Kidney tubule cell (primary cell): Measurements from ENCODE around the gene UNCX.
"Not testable (repeated sequence)": the region's sequence is repeated elsewhere in the genome, so short reads cannot be mapped to it uniquely, and the experiment has no call there.

Experiments used
- DNase-seq: peaks from one replicate; pipeline ENCODE4 v3.0.0-alpha.2; 2018; ENCODE audit warnings: low spot score

UNCX gene

DNA sequence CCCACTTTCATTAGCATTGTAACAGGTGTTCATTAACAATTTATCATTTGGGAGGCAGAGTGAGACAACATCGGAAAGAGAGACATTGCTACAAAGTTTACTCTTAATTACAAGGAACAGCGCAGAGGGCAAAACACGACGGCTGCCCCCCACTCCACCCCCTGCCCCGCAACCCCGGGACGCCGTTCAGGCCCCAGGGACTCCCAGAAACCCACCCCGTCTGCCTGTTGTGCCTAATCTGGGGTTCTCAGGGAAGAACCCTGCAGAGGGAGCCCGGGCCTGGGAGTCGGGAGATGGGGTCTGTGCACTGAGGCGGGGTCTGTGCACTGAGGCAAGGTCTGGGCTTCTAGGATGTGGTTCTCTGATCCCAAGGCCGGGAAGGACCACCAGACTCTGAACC, 25.2 kb downstream of the UNCX start:
- no peak for DNase-seq

DNA sequence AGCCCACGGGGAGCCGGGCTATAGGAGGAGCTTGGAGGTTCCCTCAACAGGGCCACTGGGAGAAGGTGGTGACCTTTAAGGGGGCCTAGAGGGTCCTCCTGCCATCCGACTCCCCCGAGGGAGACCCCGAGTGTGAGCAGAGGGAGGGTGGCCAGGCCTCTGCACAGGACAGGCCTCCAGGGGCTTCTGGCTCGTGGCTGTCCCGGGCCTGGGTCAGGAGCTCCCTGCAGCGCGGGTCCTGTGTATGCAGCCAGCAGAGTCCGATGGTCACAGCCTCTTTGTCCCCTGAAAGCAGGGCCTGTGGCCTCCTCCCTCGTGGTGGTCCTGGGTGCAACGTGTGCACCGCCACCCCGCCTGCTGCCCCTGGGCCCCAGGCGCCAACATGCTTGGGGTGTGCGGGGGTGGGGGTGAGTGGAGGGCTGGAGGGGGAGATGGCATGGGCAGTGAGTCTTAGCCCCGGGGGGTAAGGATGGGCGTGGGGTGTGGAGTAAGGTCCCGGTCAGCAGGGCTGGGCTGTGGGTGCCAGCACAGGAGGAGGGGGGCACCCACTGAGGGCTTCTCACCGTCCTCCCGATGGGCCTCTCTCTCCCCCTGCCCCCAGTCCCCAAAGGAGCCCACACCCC, 27.1 kb downstream of the UNCX start:
- no peak for DNase-seq

DNA sequence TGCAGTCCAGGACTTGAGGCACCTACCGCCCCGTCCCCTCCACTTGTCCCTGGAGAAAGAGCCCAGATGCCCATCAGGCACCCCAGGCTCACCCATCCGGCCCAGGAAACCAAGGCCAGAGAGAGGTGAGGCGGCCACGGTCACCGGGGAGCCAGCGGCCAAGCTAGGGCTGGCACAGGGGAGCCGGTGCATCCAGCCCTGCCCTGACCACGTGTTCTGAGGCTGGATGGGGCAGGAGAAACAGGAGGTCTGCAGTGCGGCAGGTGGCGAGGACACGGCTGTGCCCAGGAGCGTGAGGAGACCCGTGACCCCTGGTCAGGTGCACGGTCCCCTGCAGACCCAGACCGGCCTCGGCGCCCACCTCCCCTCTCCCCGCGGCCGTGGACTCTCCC, 27.6 kb downstream of the UNCX start:
- no peak for DNase-seq

DNA sequence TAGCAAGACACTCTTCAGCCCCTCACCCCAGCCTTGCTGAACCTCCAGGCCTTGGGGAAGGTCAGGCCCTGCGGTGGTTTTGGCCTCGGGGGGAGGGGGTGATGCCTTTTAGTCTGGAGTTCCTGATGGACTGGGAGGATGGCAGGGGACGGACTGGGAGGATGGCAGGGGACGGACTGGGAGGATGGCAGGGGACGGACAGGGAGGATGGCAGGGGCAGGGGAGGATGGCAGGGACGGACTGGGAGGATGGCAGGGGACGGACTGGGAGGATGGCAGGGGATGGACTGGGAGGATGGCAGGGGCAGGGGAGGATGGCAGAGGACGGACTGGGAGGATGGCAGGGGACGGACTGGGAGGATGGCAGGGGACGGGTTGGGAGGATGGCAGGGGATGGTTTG, 28.4 kb downstream of the UNCX start:
- not testable (repeated sequence) for DNase-seq

DNA sequence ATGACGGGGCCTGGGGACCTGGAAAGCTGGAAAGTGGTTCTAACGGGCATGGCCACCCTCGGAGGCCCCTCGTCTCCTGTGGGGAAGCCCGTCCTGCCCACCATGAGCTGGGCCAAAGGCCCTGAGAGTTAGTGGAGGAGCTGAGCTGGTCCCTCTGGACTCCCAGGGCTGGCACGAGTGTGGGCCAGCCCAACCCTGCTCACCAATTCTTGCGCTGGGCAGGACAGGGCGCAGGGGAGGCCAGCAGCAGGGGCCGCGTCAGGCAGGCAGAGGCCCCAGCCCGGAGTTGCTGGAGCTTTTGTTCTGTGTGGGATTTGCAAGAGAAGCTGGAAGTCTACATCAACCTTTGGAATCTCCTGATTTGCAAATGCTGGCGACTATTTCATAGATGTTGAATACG, 29.8 kb downstream of the UNCX start:
- DNase-seq = no peak

DNA sequence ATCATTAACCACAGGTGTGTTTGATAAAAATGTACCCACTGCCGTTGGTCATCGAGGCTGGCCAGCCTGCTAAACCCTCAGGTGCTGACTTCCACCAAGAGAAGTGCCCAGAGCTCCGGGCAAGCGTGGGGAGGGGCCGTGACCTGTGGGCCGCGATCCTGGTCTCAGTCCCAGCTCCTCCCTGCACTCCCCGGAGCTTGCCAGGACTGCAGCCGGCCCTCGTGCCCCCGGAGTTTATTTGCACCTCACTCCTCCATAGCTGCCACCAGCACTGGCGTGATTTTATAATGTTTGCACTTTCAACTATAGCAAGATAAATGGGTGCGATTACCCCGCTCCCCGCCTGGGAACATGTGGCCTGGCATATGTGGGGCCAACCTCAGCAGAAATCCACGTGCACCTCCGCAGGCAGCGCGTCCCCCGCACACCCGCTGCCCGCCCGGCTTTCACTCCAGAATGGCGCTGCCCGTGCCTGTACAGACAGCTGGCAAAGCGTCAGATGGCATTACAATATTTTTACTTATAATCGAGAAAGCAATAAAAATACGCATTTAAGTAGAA, 30.8 kb downstream of the UNCX start:
- no peak for DNase-seq

DNA sequence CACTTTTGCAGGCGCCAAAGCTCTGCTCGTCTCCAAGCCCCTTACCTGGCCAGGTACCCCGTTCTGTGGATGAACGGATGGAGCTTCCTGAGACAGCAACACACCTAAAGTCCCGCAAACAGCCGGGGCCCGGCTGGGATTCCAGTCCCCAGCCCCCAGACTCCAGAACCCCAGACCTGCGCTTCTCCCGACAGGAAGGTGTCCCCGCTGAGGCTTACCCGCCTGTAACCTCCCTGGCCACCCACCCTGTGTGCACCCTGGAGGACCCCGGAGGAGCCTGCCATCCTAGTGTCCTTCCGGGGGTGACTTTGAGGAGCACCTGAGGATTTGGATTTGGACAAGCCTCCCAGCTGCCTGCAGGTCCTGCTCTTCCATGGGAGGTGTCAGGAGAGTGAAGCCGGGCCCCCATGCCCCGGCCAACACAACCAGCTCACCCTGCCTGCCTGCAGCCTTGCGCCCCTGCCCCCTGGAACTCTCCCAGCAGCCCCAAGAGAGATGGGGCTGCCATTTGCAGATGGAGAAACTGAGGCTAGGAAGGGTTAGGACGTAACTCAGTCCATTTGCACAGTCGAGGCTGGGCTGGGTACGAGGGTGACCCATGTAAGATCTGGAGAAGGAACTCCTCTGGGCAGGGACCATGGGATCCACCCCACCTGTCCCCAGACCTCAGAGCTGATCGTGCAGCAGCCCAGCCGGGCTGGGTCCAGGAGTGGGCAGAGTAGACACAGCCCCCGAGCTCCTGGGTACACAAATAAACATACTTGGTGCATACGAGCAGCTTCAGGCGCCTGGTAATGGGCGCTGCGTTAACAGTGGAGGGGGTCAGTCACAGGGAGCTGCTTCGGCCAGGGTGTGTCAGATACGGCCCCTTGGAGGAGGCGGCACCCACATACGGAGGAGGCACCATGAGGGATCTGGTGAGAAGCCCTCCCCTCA, 31.9 kb downstream of the UNCX start:
- no peak for DNase-seq

DNA sequence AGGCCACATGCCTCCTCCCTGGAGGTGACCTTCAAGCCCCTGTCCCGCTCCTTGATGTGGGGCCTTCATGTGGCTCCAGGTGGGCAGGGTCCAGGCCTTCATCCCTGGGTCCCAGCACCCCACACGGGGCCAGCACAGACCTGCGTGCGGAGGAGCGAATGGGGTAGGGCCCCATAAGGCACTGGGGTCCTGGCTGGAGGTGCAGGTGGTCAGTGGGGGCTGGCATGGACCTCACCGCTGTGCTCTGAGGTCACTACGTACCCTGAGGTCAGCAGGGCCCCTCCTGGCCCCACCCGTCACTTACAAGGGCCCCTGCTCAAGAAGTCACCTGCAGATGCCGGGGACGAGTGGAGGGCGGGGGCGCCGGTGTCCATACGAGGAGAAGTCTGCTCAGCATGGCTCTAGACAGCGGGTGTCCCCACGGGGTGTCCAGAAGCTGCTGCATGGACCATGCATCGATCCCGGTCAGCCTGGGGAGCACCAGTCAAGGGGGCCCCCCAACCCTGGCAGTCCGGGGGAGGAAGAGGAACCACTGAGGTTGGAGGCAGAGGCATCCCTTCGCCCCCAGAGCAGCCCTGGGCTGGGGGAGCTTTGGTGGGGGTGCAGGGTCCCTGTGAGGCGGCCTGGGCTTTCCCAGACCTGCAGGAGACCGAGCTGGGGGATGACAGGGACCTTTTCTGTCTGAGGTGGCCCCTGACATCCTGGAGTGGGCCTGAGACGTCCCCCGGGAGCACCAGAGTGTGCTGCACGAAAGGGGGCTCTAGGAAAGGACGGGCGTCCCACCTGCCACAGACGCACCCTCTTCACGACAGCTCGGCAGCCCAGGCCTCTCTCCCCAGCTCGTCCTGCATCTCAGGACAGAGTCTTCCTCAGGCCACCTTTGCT, 34.6 kb downstream of the UNCX start:
- no peak for DNase-seq

DNA sequence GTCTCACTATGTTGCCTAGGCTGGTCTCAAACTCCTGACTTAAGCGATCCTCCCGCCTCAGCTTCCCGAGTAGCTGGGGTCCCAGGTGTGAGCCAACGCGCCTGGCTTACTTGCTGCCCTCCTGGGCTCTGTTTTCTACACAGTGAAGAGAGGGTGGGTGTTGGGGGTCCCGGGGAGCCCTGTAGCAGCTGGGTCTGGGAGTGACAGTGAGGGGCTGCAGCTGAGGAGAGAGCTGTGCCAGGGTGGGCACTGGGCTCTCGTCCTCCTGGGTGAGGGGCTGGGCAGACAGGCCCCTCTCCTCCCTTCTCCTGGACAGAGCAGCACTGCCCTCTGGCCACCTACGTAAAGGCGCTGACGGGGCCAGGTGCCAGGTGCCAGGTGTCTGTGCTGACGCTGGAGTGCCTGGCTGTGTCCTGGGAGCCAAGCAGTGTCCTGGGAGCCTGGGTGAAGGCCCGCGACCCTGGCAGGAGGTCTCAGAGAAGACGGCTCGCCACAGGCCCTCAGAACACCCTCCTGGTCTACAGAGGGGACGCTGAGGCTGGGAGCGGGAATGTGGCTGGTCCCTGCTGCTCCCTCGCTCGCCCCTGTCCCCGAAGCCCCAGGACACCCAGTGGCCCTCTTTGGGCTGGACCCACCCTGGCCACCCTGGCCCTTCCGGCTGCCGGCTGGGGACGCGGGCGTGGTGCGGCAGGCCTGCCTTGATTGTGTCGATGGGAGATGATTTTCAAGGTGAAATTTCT, 35.6 kb downstream of the UNCX start:
- DNase-seq = no peak

DNA sequence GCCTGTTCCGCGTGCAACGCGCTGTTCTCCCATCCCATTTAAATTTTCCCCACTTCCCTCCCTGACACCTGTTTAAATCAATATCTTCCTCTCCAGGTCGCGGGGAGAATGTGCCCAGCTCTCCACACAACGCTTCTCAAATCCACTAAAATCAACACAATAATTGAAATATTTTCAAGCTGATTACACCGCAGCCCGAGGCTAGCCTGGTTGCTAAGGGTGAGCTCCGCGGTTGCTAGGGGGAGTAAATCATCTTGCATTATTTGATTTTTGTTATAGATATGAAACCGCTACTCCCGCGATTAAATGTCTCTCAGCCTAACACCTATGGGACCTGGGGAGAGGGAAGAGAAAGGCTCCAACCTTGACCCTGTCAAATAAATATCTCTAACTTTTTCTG, 36.2 kb downstream of the UNCX start:
- DNase-seq = no peak

DNA sequence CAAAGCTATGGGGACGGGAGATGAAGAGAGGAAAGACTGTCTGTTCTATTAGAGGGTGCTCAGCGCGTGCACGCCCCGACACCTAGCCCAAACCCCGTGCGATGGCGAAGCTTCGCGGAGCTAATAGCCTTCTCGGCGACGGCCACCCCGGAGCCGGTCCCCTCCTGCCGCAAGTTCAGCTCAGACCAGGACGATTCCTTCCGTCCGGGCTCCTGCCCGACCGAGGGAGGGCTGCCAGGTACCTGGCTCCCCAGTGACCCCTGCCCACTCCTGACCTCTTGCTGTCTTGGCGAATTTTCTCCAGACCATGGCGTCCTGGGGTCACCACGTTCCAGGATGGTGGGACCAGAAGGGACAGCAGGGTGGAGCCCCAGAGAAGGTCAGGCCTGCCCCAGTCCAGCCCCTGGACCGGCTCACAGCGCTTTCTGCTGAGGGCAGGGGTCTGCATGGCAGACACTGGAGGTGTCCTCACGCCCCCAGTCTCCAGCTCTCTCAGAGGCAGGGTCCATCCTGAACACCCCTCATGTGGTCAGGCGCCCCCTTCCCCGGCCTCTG, 36.7 kb downstream of the UNCX start:
- DNase-seq = no peak

DNA sequence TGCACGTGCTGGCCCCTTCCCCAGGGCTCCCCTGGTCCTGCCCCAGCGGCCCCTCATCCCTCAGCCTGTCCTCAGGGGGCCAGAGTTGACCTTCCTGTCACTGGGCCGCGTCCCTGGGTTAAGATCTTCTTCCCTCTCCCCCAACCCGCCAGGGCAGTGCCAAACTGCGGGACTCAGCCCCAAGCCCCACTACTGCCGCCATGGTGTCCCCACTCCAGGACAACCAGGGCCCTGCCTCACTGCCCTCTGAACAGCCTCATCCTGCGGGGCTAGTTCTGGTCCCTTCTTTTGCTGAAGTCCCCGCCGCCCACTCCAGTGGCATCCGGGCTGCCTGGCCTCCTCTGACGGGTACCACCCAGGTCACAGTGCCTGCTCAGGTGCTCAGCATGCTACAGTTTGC, 37.5 kb downstream of the UNCX start:
- DNase-seq = no peak

DNA sequence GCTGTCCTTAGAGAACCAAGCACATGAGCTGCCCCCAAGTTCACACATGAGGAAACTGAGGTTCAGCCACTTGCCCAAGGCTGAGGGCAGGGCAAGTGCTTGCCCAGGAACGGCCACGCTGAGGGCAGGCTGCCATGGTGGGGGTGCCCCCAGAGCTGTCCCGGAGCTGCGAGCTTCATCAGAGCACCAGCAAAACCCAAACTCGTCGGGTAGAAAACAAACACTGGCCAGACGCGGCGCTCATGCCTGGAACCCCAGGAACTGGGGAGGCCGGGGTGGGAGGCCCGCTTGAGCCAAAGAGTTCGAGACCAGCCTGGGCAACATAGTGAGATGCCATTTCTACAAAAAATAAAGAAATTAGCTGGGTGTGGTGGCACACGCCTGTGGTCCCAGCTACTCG, 38.4 kb downstream of the UNCX start:
- no peak for DNase-seq

DNA sequence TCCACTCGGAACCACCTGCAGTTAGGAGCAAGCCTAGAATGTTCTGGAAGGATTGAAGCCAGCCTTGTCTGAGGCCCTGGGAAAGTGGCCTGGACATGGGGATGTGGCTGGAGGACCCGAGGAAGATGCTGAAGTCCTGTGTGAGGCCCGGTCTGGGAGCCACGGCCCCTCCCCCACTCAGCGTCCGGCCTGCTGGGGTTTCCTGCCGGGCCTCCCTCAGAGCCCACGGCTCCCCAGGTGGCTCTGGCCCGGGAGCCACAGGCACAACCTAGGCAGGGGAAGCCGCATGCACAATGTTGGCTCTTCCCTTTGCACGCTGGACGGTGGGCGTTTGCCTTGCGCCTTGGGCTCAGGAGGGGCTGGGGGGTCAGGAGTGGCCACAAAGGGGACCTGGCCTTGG, 39.0 kb downstream of the UNCX start:
- no peak for DNase-seq

DNA sequence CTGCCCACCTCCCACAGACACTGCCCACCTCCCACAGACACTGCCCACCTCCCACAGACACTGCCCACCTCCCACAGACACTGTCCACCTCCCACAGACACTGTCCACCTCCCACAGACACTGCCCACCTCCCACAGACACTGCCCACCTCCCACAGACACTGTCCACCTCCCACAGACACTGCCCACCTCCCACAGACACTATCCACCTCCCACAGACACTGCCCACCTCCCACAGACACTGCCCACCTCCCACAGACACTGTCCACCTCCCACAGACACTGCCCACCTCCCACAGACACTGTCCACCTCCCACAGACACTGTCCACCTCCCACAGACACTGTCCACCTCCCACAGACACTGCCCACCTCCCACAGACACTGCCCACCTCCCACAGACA, 39.5 kb downstream of the UNCX start:
- DNase-seq = not testable (repeated sequence)

DNA sequence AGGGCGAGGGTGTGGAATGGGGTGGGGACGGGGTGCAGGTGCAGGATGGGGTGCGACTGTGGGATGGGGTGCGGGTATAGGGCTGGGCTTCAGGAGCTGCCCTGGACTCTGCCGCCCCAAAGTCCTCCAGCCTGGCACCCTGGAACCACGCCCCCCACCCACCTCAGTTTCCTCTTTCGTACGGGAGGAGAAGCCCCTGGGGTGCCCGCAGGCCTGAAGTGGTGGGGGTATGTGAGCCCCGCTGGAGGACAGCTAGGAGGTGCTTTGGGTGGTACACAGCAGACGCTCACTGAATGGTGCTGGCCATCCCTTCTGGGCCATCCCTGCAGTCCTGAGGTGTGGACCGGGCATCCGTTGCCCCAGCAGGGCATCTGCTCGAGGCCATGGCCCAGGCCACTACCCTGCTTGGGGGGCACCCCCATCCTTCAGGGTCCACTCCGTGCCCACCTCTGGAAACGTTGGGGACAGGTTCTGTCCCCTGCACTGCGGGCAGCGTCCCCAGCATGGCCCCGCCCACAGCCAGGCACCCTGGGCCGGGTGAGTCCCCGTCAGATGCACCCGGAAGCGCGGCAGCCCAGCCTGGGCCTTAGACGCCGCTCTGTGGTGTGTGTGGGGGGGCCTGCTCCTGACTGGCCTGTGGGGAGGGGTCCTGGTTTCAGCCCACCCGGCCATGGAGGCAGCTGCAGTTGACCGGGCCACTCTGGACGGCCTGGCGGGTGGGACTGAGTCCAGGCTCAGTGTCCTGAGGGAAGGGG, 41.6 kb downstream of the UNCX start:
- no peak for DNase-seq

DNA sequence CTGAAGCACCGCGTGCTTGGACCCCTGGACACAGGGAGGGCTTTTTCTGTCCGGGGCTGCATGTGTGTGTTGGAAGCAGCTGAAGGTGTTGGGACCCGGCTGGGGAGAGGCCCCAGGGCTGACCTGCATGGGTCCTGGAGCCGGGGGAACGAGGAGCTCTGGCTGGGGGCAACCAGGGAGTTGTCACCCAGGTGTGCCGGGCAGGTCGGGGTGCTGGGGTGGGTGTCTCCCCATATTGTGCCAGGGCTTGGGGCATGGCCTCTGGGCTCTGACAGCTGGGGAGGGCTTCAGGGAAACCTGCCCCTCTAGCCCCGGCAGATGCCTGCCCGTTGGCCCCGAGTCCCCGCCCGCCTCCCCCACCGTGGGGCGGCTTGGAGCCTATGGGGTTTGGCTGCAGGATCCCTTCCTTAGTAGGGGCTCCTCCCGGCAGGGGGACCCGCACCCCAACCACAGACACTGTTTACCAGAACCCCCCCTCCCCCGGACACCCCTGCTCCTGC, 42.3 kb downstream of the UNCX start:
- no peak for DNase-seq

DNA sequence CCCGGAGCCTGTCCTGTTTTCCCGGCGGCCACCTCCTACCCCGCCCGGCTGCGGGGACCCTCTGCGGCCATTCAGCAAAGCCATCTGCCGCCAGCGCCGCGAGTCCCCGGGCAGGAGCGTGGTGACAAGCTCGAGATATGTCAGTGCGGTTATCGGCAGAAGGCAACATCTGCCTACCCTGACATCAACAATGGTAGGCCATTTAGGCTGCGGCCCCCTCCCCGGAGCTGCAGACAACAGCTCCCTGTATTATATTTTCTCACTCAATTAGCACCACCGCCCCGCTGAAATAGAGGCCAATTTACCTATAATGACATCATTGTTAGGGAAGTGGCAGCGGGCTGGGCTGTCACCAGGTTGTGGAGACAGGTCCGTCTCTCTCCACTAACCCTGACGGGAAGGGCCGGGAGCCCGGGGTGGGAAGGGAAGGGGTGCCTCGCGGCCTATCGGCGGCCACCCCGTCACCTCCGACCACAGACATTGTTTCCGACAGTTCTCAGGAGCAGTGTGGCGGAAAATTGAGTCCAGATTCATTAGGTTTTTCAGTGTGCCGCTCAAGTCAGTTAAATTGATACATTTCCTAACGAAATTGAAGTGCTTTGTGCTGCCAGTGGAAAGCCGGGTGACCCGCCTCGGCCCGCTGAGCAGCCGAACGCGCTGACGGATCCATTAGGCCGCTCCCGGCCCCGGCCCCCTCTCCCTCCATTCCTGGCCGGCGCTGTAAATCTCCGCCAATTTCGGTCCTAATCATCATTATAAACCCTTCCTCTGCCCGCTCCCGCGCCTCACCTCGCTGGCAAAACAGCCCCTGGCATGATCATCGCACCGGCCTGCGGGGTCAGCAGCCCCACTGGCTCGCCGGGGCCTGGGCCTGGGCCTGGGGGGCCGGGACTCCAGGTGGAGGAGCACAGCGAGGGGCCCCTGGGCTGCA, 43.0 kb downstream of the UNCX start:
- no peak for DNase-seq

DNA sequence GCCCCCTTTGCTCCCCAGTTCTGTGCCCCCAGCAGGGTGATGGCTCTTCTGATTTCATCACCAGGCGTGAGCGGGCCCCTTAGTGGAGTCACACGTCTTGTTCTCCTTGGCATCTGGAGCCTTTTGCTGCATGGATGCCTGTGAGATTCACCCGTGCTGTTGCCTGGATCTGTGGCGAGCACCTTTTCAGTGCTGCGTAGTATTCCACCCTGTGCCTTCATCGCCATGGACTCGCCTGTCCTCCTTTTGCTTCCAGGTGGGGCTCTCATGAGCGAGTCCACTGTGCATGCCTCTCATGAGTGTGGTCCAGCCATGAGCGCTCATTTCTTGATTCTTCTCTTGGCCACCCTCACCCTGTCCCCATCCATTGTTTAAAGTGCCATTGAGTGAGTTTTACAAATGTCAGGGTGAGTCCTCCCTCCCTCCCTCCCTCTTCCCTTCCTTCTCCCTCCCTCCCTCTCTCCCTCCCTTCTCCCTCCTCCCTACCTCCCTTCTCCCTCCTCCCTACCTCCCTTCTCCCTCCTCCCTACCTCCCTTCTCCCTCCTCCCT, 44.0 kb downstream of the UNCX start:
- DNase-seq = no peak
